Memory B cell (primary cell): ENCODE data around the gene BRME1.

ENCODE experiments used
- ATAC-seq: fragments of 150-1000 bp; cut with Tn5 transposase; 2 replicates; pipeline ENCODE4 v1.10.0; 2021; ENCODE audit warnings: low read depth, mild to moderate bottlenecking, moderate library complexity
- DNase-seq, 2 donors: peaks; one replicate each; pipeline ENCODE4 v3.0.0; 2022; ENCODE audit warnings: low spot score in 2 of 2
- H3K27ac Mint-ChIP-seq: one replicate; pipeline ENCODE4 v1.8.0; 2022; ENCODE audit warnings: mild to moderate bottlenecking, moderate library complexity, mixed read lengths
- H3K27me3 Mint-ChIP-seq: one replicate; pipeline ENCODE4 v1.8.0; 2022; ENCODE audit warnings: mixed read lengths
- H3K36me3 Mint-ChIP-seq: one replicate; pipeline ENCODE4 v1.8.0; 2022; ENCODE audit warnings: mild to moderate bottlenecking, mixed read lengths
- H3K4me1 Mint-ChIP-seq: one replicate; pipeline ENCODE4 v1.8.0; 2022; ENCODE audit warnings: mixed read lengths
- H3K4me3 Mint-ChIP-seq: one replicate; pipeline ENCODE4 v1.8.0; 2022; ENCODE audit warnings: mild to moderate bottlenecking, moderate library complexity, mixed read lengths
- H3K9me3 Mint-ChIP-seq: one replicate; pipeline ENCODE4 v1.8.0; 2022; ENCODE audit warnings: mixed read lengths

Gene BRME1

DNA sequence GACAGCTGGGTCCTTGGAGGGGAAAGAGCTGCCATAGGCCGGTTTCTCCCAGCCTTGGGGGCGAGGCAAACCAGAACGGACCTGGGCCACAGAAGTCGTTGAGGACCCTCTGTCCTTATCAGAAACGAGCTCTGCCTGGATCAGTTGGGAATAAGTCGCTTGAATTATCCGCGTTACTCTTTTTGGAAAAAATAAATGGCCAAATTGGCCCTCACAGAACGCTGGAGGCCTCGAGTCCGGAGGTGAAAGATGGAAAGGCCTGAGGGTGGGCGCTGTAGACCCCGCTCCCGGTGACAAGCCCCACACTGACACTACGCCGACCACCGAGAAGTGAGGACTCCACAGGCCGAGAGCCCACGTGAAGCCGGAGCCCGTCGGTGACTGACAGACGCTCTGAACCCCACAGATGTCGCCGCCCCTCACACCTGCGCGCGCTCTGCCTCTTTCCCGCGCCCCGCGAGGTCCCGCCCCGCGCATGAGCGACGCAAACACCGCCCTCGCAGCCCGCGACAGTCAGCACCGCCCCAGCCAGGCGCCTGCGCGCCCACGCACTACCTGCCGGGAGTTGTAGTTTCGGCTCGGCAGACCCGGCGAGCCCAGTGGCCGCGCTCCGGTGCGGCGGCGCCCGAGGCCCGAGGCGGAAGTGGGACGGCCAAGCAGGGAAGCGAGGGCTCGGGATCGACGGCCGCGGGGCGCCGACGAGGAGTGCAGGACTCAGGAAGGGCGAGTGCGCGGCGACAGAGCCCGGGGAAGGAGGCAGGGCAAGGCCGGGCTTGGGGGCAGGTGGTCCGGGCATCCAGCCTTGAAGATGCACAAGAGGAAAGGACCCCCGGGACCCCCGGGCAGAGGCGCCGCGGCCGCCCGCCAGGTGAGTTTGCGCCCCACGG, at the start of gene BRME1, which contains the start of gene CC2D1A:
TSS of gene BRME1 (minus strand) at position 484 of the 887 bp plus-strand sequence. CDS start 1,225 bp downstream, outside the sequence.
TSS of gene CC2D1A (plus strand) at position 568 of the 887 bp plus-strand sequence. CDS start at position 809, 241 bp downstream.
- Mint-ChIP-seq H3K4me3 (peak within 1 kb of the TSS; percentile 91), H3K36me3 (peaks cover 3% of the 10 kb centered on the region), H3K27ac (peak within 1 kb of the TSS; percentile 93), H3K27me3 (no peaks in the 10 kb centered on the region), H3K9me3 (no peaks in the 10 kb centered on the region), H3K4me1 (peaks cover 9% of the 10 kb centered on the region)
- DNase-seq = peak; percentile 92 to 95
- ATAC-seq = peak; percentile 99

DNA sequence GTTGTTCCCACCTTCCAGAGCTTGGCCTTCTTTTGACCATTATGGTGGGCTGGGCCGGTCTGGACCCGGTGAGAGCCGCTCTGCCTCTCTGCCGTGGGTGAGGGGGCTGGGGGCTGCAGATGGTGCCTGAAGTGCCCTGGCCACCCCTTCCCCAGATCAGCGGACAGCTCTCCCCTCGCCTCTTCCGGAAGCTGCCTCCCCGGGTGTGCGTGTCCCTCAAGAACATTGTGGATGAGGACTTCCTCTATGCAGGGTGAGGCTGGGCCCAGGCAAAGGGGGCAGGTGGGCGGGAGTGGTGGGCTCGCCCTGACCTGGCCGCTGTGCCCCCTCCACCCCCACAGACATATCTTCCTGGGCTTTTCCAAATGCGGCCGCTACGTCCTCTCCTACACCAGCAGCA, 48.3 kb upstream of the BRME1 start:
- no peaks in the 10 kb centered on the region for H3K9me3 Mint-ChIP-seq
- ATAC-seq = no peak
- H3K36me3 Mint-ChIP-seq = peaks cover 7% of the 10 kb centered on the region
- peaks cover 7% of the 10 kb centered on the region for H3K4me1 Mint-ChIP-seq
- H3K27me3 Mint-ChIP-seq = no peaks in the 10 kb centered on the region
- H3K27ac Mint-ChIP-seq = peak overlapping the region; percentile 91
- peak overlapping the region; percentile 99 for H3K4me3 Mint-ChIP-seq
- DNase-seq = no peak

- Mint-ChIP-seq H3K4me3 (peak overlapping the region; percentile 99), H3K27ac (peak overlapping the region; percentile 91), H3K27me3 (no peaks in the 10 kb centered on the region), H3K4me1 (peaks cover 7% of the 10 kb centered on the region), H3K36me3 (peaks cover 7% of the 10 kb centered on the region), H3K9me3 (no peaks in the 10 kb centered on the region)
- no peak for ATAC-seq
- no peak for DNase-seq
Measured at GRCh38 chr19:13952931-13953531, 47.1 kb upstream of the BRME1 start.

DNA sequence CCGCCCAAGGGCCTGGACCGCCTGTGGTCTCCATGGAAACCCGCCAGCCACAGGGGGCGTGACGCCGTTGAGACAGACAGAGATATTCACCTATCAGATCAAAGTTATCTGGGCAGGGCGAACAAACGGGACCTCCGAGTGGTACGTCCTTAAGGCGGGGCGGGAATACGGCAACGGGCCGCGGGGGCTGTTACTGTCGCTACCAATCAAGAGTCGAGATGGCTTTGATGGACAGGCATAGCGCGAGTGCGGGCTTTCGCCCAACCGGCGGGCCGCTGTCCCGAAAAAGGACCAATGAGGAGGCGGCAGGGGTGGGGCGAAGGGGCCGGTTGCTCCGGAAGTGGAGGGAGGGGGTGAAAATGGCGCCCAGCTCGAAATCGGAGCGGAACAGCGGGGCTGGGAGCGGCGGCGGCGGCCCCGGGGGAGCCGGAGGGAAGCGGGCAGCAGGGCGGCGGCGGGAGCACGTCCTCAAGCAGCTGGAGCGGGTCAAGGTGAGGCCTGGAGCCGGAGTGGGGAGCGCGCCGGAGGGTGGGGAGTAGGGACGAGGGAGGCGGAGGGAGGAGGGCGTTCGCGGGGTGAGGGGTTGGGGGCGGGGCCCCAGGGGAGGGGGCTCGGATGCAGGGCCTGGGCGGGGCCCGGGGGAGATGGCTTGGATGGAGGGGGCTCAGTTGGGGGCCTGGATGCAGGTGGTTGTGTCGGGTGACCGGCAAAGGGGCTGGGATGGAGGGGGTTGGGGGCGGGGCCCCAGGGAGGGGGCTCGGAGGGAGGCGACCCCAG, 46.4 kb upstream of the BRME1 start, which contains the start of gene DCAF15:
TSS of gene DCAF15 (plus strand) at position 356 of the 777 bp plus-strand sequence. CDS start at position 360, 4 bp downstream.
- Mint-ChIP-seq H3K4me1 (peaks cover 7% of the 10 kb centered on the region), H3K9me3 (no peaks in the 10 kb centered on the region), H3K27ac (peak within 1 kb of the TSS; percentile 91), H3K36me3 (peaks cover 7% of the 10 kb centered on the region), H3K4me3 (peak within 1 kb of the TSS; percentile 99), H3K27me3 (no peaks in the 10 kb centered on the region)
- peak; percentile 95 for ATAC-seq
- peak; percentile 90 to 98 for DNase-seq

DNA sequence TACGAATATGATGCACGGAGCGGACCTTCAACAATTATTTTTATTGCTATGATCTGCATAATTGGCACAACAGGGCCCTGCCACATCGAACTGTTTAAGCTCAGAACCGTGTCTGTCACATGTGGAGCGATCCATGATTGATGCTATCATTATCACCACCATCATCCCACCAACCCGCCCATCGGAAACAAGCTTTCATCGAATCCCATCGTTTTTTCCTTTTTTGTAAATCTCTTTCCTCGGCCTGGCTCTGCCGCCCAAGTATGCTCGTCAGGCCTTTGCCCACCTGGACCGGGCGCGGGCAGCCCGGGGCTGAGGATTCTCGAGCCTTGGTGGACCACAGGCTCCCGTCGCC, 45.9 kb upstream of the BRME1 start:
- Mint-ChIP-seq H3K27me3 (no peaks in the 10 kb centered on the region), H3K4me3 (peak overlapping the region; percentile 99), H3K4me1 (peaks cover 7% of the 10 kb centered on the region), H3K27ac (peak overlapping the region; percentile 91), H3K9me3 (no peaks in the 10 kb centered on the region), H3K36me3 (peaks cover 7% of the 10 kb centered on the region)
- ATAC-seq (no peak), DNase-seq (no peak)

DNA sequence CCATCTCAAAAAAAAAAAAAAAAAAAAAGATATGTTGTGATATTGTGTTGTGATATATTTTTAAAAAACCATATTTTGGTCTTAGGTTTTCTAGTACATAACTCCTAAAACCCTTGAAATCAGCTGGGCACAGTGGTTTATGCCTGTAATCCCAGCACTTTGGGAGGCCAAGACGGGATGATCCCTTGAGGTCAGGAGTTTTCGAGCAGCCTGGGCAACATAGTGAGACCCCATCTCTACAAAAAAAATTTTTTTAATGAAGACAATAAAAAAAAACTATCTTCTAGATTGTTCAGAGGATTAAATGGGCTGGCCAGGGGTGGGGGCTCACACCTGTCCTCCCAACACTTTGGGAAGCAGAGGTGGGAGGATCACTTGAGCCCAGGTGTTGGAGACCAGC, 45.1 kb upstream of the BRME1 start:
- Mint-ChIP-seq H3K4me1 (peaks cover 7% of the 10 kb centered on the region), H3K4me3 (no peak overlapping the region), H3K27me3 (no peaks in the 10 kb centered on the region), H3K27ac (no peak overlapping the region), H3K9me3 (no peaks in the 10 kb centered on the region), H3K36me3 (peaks cover 7% of the 10 kb centered on the region)
- DNase-seq = no peak
- no peak for ATAC-seq

DNA sequence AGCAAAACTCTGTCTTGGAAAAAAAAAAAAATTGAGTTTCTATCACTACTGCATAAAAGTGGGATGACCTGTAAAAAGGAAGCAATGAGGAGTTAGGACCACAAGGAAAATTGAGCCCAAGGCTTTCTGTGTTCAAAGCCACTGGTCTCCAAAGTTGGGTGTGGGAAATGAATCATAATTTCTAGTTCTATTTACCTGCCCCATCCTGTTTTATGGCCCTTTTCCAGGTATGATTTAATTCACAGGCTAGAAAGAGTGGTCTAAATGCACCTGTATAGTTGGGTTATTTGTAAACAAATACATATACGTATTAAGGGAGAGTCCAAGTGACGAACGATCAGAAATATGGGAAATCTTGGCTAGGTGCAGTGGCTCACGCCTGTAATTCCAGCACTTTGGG, 40.5 kb upstream of the BRME1 start:
- H3K9me3 Mint-ChIP-seq = no peaks in the 10 kb centered on the region
- H3K4me1 Mint-ChIP-seq = no peaks in the 10 kb centered on the region
- no peaks in the 10 kb centered on the region for H3K36me3 Mint-ChIP-seq
- no peak overlapping the region for H3K4me3 Mint-ChIP-seq
- H3K27ac Mint-ChIP-seq = no peak overlapping the region
- DNase-seq (no peak), ATAC-seq (no peak)
- no peaks in the 10 kb centered on the region for H3K27me3 Mint-ChIP-seq

- no peak for ATAC-seq
- no peaks in the 10 kb centered on the region for H3K36me3 Mint-ChIP-seq
- H3K4me1 Mint-ChIP-seq = peaks cover 4% of the 10 kb centered on the region
- peaks cover 5% of the 10 kb centered on the region for H3K27me3 Mint-ChIP-seq
- no peak overlapping the region for H3K4me3 Mint-ChIP-seq
- DNase-seq = no peak
- no peak overlapping the region for H3K27ac Mint-ChIP-seq
- H3K9me3 Mint-ChIP-seq = no peaks in the 10 kb centered on the region
Measured at GRCh38 chr19:13942023-13942684, 36.2 kb upstream of the BRME1 start.

GRCh38 chr19:13938301-13939064, 32.6 kb upstream of the BRME1 start, which contains the start of gene PODNL1:
Gene PODNL1, minus strand, starts transcription at chr19:13938417. Its CDS starts 236 bp downstream, at chr19:13938181.
- Mint-ChIP-seq H3K27ac (no peak within 1 kb of the TSS), H3K9me3 (no peaks in the 10 kb centered on the region), H3K4me1 (peaks cover 16% of the 10 kb centered on the region), H3K36me3 (no peaks in the 10 kb centered on the region), H3K4me3 (no peak within 1 kb of the TSS), H3K27me3 (peaks cover 15% of the 10 kb centered on the region)
- DNase-seq (no peak), ATAC-seq (no peak)

GRCh38 chr19:13937479-13938300, 31.8 kb upstream of the BRME1 start:
- no peak for DNase-seq
- Mint-ChIP-seq H3K4me1 (peaks cover 16% of the 10 kb centered on the region), H3K9me3 (no peaks in the 10 kb centered on the region), H3K27me3 (peaks cover 17% of the 10 kb centered on the region), H3K4me3 (no peak overlapping the region), H3K27ac (no peak overlapping the region), H3K36me3 (no peaks in the 10 kb centered on the region)
- no peak for ATAC-seq

- Mint-ChIP-seq H3K4me1 (peaks cover 16% of the 10 kb centered on the region), H3K27me3 (peaks cover 17% of the 10 kb centered on the region), H3K27ac (no peak overlapping the region), H3K4me3 (no peak overlapping the region), H3K9me3 (no peaks in the 10 kb centered on the region), H3K36me3 (peaks cover 2% of the 10 kb centered on the region)
- no peak for DNase-seq
- ATAC-seq = no peak
Measured at GRCh38 chr19:13935765-13936510, 30.0 kb upstream of the BRME1 start.

GRCh38 chr19:13934785-13935109, 28.8 kb upstream of the BRME1 start:
- DNase-seq (no peak), ATAC-seq (no peak)
- H3K27me3 Mint-ChIP-seq = peaks cover 17% of the 10 kb centered on the region
- no peaks in the 10 kb centered on the region for H3K9me3 Mint-ChIP-seq
- H3K4me3 Mint-ChIP-seq = no peak overlapping the region
- H3K27ac Mint-ChIP-seq = peak overlapping the region; percentile 14
- H3K4me1 Mint-ChIP-seq = peaks cover 16% of the 10 kb centered on the region
- H3K36me3 Mint-ChIP-seq = peaks cover 2% of the 10 kb centered on the region
